ENCODE results near the gene KIF1A.

The KIF1A gene

GRCh38 chr2:240819858-240820606, at the start of gene KIF1A:
TSS of gene KIF1A (minus strand) at chr2:240820219. CDS start at chr2:240797752, 22,467 bp downstream.
- peak; percentile 76 for DNase-seq

- no peak for DNase-seq
Observed at GRCh38 chr2:240869109-240869955, 49.3 kb upstream of the KIF1A start.

GRCh38 chr2:240868286-240869108, 48.5 kb upstream of the KIF1A start, which contains the start of gene AGXT:
TSS of gene AGXT (plus strand) at chr2:240868824. CDS start at chr2:240868866, 42 bp downstream.
- DNase-seq = peak; percentile 46

GRCh38 chr2:240865391-240865790, 45.4 kb upstream of the KIF1A start:
- DNase-seq = no peak

GRCh38 chr2:240864475-240864874, 44.5 kb upstream of the KIF1A start:
- no peak for DNase-seq

- no peak for DNase-seq
Observed at GRCh38 chr2:240861547-240861946, 41.5 kb upstream of the KIF1A start.

- DNase-seq = no peak
Observed at GRCh38 chr2:240858871-240859270, 38.9 kb upstream of the KIF1A start.

- no peak for DNase-seq
Observed at GRCh38 chr2:240858321-240858720, 38.3 kb upstream of the KIF1A start.

- DNase-seq = no peak
Observed at GRCh38 chr2:240857039-240858008, 37.3 kb upstream of the KIF1A start.

GRCh38 chr2:240856151-240856980, 36.3 kb upstream of the KIF1A start:
- no peak for DNase-seq

- DNase-seq = no peak
Observed at GRCh38 chr2:240855670-240856069, 35.7 kb upstream of the KIF1A start.

GRCh38 chr2:240852671-240853314, 32.8 kb upstream of the KIF1A start:
- no peak for DNase-seq

- DNase-seq = peak; percentile 86
Observed at GRCh38 chr2:240851078-240851991, 31.3 kb upstream of the KIF1A start.

- no peak for DNase-seq
Observed at GRCh38 chr2:240850756-240851077, 30.7 kb upstream of the KIF1A start.

GRCh38 chr2:240850026-240850425, 30.0 kb upstream of the KIF1A start:
- DNase-seq = no peak

GRCh38 chr2:240848900-240849680, 29.1 kb upstream of the KIF1A start:
- no peak for DNase-seq

- no peak for DNase-seq
Observed at GRCh38 chr2:240847817-240848216, 27.8 kb upstream of the KIF1A start.

- no peak for DNase-seq
Observed at GRCh38 chr2:240846873-240847595, 27.0 kb upstream of the KIF1A start.
